SK-N-SH (cell line): Measurements from ENCODE around the gene LCA5L.

ENCODE experiments used
- YY1 ChIP-seq: IDR thresholded peaks from 2 replicates; pipeline ENCODE4 v1.4.0; 2012; ENCODE audit warnings: low read depth, mild to moderate bottlenecking
- TF ChIP-seq, protein P1 (sequence below): IDR thresholded peaks from 2 replicates; pipeline ENCODE4; 2012
- TF ChIP-seq, protein P2 (sequence below): fragments of 200-600 bp; sonication (generic); IDR thresholded peaks from 2 replicates; pipeline ENCODE4 v1.6.1; 2017; ENCODE audit warnings: antibody characterized with exemption, mild to moderate bottlenecking, moderate library complexity

DNA sequence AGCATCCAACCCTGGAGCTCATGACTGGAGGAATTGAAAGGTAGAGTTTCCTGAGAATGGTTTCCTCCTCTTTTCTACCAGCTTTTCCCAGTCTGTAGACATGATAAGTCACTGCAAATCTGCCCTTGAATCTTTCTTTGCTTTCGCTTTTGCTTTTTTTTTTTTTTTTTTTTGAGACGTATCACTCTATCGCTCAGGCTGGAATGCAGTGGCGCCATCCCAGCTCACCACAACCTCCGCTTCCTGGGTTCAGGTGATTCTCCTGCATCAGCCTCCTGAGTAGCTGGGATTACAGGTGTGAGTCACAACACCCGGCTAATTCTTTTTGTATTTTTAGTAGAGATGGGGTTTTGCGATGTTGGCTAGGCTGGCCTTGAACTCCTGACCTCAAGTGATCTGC, 1.7 kb upstream of the LCA5L start:
- TF ChIP-seq, protein P1, sequence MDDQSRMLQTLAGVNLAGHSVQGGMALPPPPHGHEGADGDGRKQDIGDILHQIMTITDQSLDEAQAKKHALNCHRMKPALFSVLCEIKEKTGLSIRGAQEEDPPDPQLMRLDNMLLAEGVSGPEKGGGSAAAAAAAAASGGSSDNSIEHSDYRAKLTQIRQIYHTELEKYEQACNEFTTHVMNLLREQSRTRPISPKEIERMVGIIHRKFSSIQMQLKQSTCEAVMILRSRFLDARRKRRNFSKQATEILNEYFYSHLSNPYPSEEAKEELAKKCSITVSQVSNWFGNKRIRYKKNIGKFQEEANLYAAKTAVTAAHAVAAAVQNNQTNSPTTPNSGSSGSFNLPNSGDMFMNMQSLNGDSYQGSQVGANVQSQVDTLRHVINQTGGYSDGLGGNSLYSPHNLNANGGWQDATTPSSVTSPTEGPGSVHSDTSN = no peak
- TF ChIP-seq YY1 = no peak
- TF ChIP-seq, protein P2, sequence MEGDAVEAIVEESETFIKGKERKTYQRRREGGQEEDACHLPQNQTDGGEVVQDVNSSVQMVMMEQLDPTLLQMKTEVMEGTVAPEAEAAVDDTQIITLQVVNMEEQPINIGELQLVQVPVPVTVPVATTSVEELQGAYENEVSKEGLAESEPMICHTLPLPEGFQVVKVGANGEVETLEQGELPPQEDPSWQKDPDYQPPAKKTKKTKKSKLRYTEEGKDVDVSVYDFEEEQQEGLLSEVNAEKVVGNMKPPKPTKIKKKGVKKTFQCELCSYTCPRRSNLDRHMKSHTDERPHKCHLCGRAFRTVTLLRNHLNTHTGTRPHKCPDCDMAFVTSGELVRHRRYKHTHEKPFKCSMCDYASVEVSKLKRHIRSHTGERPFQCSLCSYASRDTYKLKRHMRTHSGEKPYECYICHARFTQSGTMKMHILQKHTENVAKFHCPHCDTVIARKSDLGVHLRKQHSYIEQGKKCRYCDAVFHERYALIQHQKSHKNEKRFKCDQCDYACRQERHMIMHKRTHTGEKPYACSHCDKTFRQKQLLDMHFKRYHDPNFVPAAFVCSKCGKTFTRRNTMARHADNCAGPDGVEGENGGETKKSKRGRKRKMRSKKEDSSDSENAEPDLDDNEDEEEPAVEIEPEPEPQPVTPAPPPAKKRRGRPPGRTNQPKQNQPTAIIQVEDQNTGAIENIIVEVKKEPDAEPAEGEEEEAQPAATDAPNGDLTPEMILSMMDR = no peak
